HepG2 (cell line): ENCODE measurements around the gene USP7. TPM values are rescaled to one million over a fixed set of nuclear protein-coding genes. Genes with fewer than 3 reads are reported as not detected.

Source experiments
- ATF7 ChIP-seq, 2 experiments: fragments of 450-650 bp in 1 of 2; sonication (generic) in 1 of 2; formaldehyde crosslinking in 1 of 2; IDR thresholded peaks; 2 replicates each; pipeline versions ENCODE4 v1.4.0 to v1.6.1; 2016 to 2020; ENCODE audit warnings: antibody characterized with exemption in 1 of 2, mild to moderate bottlenecking in 1 of 2, missing genetic modification reagents in 1 of 2
- CSRNP1 ChIP-seq: sonication (generic); formaldehyde crosslinking; IDR thresholded peaks from 2 replicates; pipeline ENCODE4 v1.8.1; 2023; ENCODE audit warnings: mild to moderate bottlenecking, missing genetic modification reagents
- E2F1 ChIP-seq: sonication (generic); formaldehyde crosslinking; IDR thresholded peaks from 2 replicates; pipeline ENCODE4 v1.5.0; 2020; ENCODE audit warnings: missing genetic modification reagents
- GABPA ChIP-seq, 2 experiments: IDR thresholded peaks; 2 replicates each; pipeline ENCODE4 v1.6.1; 2011 to 2016; ENCODE audit warnings: low read depth in 2 of 2, low read length in 1 of 2, missing biosample characterization in 1 of 2, missing genetic modification characterization in 1 of 2
- GMEB1 ChIP-seq: sonication (generic); formaldehyde crosslinking; IDR thresholded peaks from 2 replicates; pipeline ENCODE4 v1.5.1; 2020; ENCODE audit warnings: missing genetic modification reagents, mild to moderate bottlenecking, borderline replicate concordance
- IKZF4 ChIP-seq: sonication (generic); formaldehyde crosslinking; IDR thresholded peaks from 2 replicates; pipeline ENCODE4 v1.5.1; 2020; ENCODE audit warnings: borderline replicate concordance, mild to moderate bottlenecking, low read depth, missing genetic modification reagents; ENCODE audit errors: not compliant biosample characterization
- KAT2B ChIP-seq: fragments of 150-350 bp; IDR thresholded peaks from 2 replicates; pipeline ENCODE4 v1.6.1; 2014; ENCODE audit warnings: low read depth, low read length, borderline replicate concordance
- SAFB2 ChIP-seq: sonication (generic); formaldehyde crosslinking; IDR thresholded peaks from 2 replicates; pipeline ENCODE4 v1.5.1; 2020; ENCODE audit warnings: missing genetic modification reagents, low read depth, mild to moderate bottlenecking, borderline replicate concordance
- SP5 ChIP-seq: IDR thresholded peaks from 2 replicates; pipeline ENCODE4 v1.6.1; 2016; ENCODE audit warnings: low read depth, borderline replicate concordance
- SRSF4 ChIP-seq: fragments of 200-400 bp; formaldehyde crosslinking; IDR thresholded peaks from one replicate; pipeline ENCODE4 v1.6.1; 2018; ENCODE audit warnings: mild to moderate bottlenecking, low read depth, low read length, moderate library complexity; ENCODE audit not compliant: poor library complexity, severe bottlenecking
- TBX3 ChIP-seq: fragments of 450-650 bp; IDR thresholded peaks from 2 replicates; pipeline ENCODE4 v1.6.1; 2017; ENCODE audit warnings: antibody characterized with exemption, mild to moderate bottlenecking, inconsistent platforms, borderline replicate concordance
- U2AF1 ChIP-seq: fragments of 200-400 bp; formaldehyde crosslinking; optimal IDR thresholded peaks from 2 replicates; pipeline ENCODE3; 2017; ENCODE audit warnings: mild to moderate bottlenecking, low read depth, low read length
- ZKSCAN1 ChIP-seq: fragments of 150-350 bp; IDR thresholded peaks from 2 replicates; pipeline ENCODE4 v1.6.1; 2014; ENCODE audit warnings: low read length
- ZMAT3 ChIP-seq: sonication (generic); formaldehyde crosslinking; conservative IDR thresholded peaks from 2 replicates; pipeline ENCODE4 v1.7.0; 2021; ENCODE audit warnings: missing genetic modification reagents
- ZNF205 ChIP-seq: IDR thresholded peaks from 2 replicates; pipeline ENCODE4 v1.6.1; 2018; ENCODE audit warnings: missing biosample characterization, missing genetic modification reagents
- ZNF558 ChIP-seq: sonication (generic); formaldehyde crosslinking; IDR thresholded peaks from 2 replicates; pipeline ENCODE4 v1.9.0; 2022; ENCODE audit warnings: mild to moderate bottlenecking, missing genetic modification reagents, borderline replicate concordance
- ZNF883 ChIP-seq: sonication (generic); formaldehyde crosslinking; IDR thresholded peaks from 2 replicates; pipeline ENCODE4 v1.5.1; 2020; ENCODE audit warnings: mild to moderate bottlenecking, missing genetic modification reagents; ENCODE audit errors: not compliant biosample characterization
- ZSCAN20 ChIP-seq: sonication (generic); formaldehyde crosslinking; IDR thresholded peaks from 2 replicates; pipeline ENCODE4 v1.4.0; 2020; ENCODE audit warnings: missing genetic modification reagents, mild to moderate bottlenecking, borderline replicate concordance
- polyA plus RNA-seq, 8 experiments: library from polyadenylated mRNA; depleted of rRNA in 3 of 8; stranded (reverse) in 7 of 8; unstranded in 1 of 8; fragments of >200 nt; fragmentation: Illumina TruSeq in 4 of 8; extraction: Trizol in 4 of 8; gene quantifications; 2 replicates each; pipeline versions ENCODE4 v1.2.1 to v1.2.3, GENCODE V29; 2011 to 2016; ENCODE audit warnings: low read depth in 4 of 8, missing spikeins in 1 of 8, mixed read lengths in 1 of 8; ENCODE audit not compliant: insufficient read depth in 1 of 8
- total RNA-seq, 5 experiments: library from RNA; depleted of rRNA; stranded (reverse); fragments of >200 nt; fragmentation: Illumina TruSeq; extraction: Trizol; gene quantifications; 2 replicates each; pipeline ENCODE4 v1.2.3, GENCODE V29; 2016; ENCODE audit warnings: low read depth in 1 of 5
- TF ChIP-seq, protein P1 (sequence below): sonication (generic); formaldehyde crosslinking; IDR thresholded peaks from 2 replicates; pipeline ENCODE4 v1.4.0; 2020; ENCODE audit warnings: missing genetic modification reagents, borderline replicate concordance

The USP7 gene
- total and polyA plus RNA-seq, 2 of the 13 experiments (the other 11 are each of a cell fraction or from before 2014, with no cell fraction given): 52.5 to 173 TPM

DNA sequence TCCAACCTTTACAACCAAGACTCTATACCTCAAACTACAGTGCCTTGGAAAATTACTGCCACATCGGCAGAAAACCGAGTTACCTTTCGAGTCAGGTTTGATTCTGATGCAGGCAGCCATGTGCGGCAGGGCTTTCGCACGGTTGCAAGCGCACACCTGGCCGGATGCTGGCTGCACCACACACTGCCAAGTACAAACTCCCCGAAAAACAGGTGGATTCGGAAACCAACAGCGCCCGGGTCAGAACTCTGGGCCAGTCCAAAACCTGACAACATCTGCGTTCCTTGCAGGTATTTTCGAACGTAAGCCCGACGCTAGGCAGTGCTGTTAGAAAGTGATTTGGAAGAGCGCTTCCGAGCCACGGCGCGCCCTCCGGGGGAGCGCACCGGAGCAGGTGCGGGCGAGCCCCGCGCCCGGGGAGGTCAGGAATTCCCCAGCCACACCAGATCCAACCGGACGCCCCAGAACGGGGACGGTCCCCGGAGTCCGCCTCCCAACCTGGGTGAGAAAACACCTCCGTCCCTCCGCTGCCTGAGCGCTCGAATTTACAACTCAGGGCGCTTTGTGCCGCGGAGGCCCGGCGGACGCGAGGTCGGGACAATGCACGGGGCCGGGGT lies 1.2 kb downstream of the USP7 start (continued):
- TF ChIP-seq TBX3 (no peak), KAT2B (no peak), ZNF883 (CRISPR knock-in tag) (peak; percentile 90), ZMAT3 (no peak; the same call in 1 of the 2 replicates), SAFB2 (CRISPR knock-in tag) (no peak), SP5 (CRISPR knock-in tag) (no peak), E2F1 (CRISPR knock-in tag) (no peak; the same call in 1 of the 2 replicates), U2AF1 (no peak), SRSF4 (no peak), ZKSCAN1 (no peak), GABPA (IDR thresholded peaks at IDR 0.05; ENCODE audit: low read depth, low read length) (no peak), GABPA (CRISPR knock-in tag; IDR thresholded peaks at IDR 0.05; ENCODE audit: low read depth) (no peak), ZNF558 (CRISPR knock-in tag) (0 out of 2 replicates have a peak, but pooled peaks have one; percentile 42), GMEB1 (CRISPR knock-in tag) (no peak), ATF7 (IDR thresholded peaks at IDR 0.05) (no peak), ATF7 (CRISPR knock-in tag; IDR thresholded peaks at IDR 0.05) (no peak), ZNF205 (no peak), ZSCAN20 (no peak), CSRNP1 (CRISPR knock-in tag) (0 out of 2 replicates have a peak, but pooled peaks have one; percentile 35), IKZF4 (no peak)
- TF ChIP-seq, protein P1, sequence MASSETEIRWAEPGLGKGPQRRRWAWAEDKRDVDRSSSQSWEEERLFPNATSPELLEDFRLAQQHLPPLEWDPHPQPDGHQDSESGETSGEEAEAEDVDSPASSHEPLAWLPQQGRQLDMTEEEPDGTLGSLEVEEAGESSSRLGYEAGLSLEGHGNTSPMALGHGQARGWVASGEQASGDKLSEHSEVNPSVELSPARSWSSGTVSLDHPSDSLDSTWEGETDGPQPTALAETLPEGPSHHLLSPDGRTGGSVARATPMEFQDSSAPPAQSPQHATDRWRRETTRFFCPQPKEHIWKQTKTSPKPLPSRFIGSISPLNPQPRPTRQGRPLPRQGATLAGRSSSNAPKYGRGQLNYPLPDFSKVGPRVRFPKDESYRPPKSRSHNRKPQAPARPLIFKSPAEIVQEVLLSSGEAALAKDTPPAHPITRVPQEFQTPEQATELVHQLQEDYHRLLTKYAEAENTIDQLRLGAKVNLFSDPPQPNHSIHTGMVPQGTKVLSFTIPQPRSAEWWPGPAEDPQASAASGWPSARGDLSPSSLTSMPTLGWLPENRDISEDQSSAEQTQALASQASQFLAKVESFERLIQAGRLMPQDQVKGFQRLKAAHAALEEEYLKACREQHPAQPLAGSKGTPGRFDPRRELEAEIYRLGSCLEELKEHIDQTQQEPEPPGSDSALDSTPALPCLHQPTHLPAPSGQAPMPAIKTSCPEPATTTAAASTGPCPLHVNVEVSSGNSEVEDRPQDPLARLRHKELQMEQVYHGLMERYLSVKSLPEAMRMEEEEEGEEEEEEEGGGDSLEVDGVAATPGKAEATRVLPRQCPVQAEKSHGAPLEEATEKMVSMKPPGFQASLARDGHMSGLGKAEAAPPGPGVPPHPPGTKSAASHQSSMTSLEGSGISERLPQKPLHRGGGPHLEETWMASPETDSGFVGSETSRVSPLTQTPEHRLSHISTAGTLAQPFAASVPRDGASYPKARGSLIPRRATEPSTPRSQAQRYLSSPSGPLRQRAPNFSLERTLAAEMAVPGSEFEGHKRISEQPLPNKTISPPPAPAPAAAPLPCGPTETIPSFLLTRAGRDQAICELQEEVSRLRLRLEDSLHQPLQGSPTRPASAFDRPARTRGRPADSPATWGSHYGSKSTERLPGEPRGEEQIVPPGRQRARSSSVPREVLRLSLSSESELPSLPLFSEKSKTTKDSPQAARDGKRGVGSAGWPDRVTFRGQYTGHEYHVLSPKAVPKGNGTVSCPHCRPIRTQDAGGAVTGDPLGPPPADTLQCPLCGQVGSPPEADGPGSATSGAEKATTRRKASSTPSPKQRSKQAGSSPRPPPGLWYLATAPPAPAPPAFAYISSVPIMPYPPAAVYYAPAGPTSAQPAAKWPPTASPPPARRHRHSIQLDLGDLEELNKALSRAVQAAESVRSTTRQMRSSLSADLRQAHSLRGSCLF (CRISPR knock-in tag): no peak
